Endothelial cell of umbilical vein (primary cell): ENCODE measurements around the gene PAX5. TPM values are rescaled to one million over a fixed set of nuclear protein-coding genes. Genes with fewer than 3 reads are reported as not detected.

Experiments
- BruUV-seq: library from RNA; stranded (reverse); fragments of 400-500 nt; replicated peaks from 2 replicates; lab custom pipeline; 2021; lab: Mats Ljungman, UMichigan
- CTCF ChIA-PET: fragments of 300-600, 350-600 bp; sonication (Branson Sonifier 250); formaldehyde crosslinking; loops from one replicate; lab custom pipeline; 2021; ENCODE audit warnings: antibody characterized with exemption, inconsistent platforms; lab: Charles Lee
- POLR2A ChIA-PET: fragments of 300-600, 350-600 bp; sonication (Branson Sonifier 250); formaldehyde crosslinking; loops from one replicate; lab custom pipeline; 2021; ENCODE audit warnings: antibody characterized with exemption, inconsistent platforms; lab: Charles Lee
- DNase-seq: peaks from one replicate; pipeline ENCODE4 v3.0.0-alpha.2; 2011; ENCODE audit warnings: low read depth, low spot score
- FAIRE-seq: peaks from 2 replicates; lab custom pipeline; 2011; peaks lifted over from hg19 to GRCh38; lab: Jason Lieb, UNC
- H2AFZ ChIP-seq: 2 replicates; pipeline ENCODE4 v1.6.0; 2012; ENCODE audit warnings: low read depth, low read length, control low read depth, inconsistent platforms
- H3K27ac ChIP-seq: 2 replicates; pipeline ENCODE4 v1.5.1; 2011; ENCODE audit warnings: low read depth, mild to moderate bottlenecking, control low read depth, low read length, moderate library complexity; ENCODE audit not compliant: insufficient read depth
- H3K27me3 ChIP-seq, 2 experiments: 2 replicates each; pipeline versions ENCODE4 v1.6.0 to v1.6.1; 2011; ENCODE audit warnings: low read length in 2 of 2, mixed read lengths in 1 of 2; ENCODE audit not compliant: control insufficient read depth in 2 of 2, insufficient read depth in 2 of 2
- H3K36me3 ChIP-seq, 2 experiments: 2 replicates in 1 of 2; 3 replicates in 1 of 2; pipeline ENCODE4 v1.5.1; 2011; ENCODE audit warnings: low read length in 2 of 2, mild to moderate bottlenecking in 1 of 2, moderate library complexity in 1 of 2; ENCODE audit not compliant: control insufficient read depth in 2 of 2, insufficient read depth in 2 of 2; ENCODE audit errors: extremely low read depth in 1 of 2
- H3K4me1 ChIP-seq: 3 replicates; pipeline ENCODE4 v1.5.1; 2011; ENCODE audit warnings: mild to moderate bottlenecking, low read length; ENCODE audit not compliant: control insufficient read depth, insufficient read depth; ENCODE audit errors: extremely low read depth
- H3K4me2 ChIP-seq: 2 replicates; pipeline ENCODE4 v1.6.1; 2011; ENCODE audit warnings: low read length, control low read depth, mixed read lengths; ENCODE audit not compliant: insufficient read depth
- H3K4me3 ChIP-seq, 3 experiments: fragments of 200-600 bp in 1 of 3; sonication (generic), shearing (Covaris generic) in 1 of 3; replicated peaks in 1 of 3; 2 replicates each; pipeline ENCODE4 v1.5.1; 2011 to 2016; ENCODE audit warnings: control low read depth in 3 of 3, low read length in 3 of 3, mild to moderate bottlenecking in 2 of 3, inconsistent platforms in 1 of 3, low read depth in 1 of 3, moderate library complexity in 1 of 3; ENCODE audit not compliant: insufficient read depth in 1 of 3
- H3K79me2 ChIP-seq: 2 replicates; pipeline ENCODE4 v1.6.0; 2012; ENCODE audit warnings: low read length, inconsistent platforms; ENCODE audit not compliant: control insufficient read depth, insufficient read depth
- H3K9ac ChIP-seq: replicated peaks from 2 replicates; pipeline ENCODE3; 2011; ENCODE audit warnings: low read length, control low read depth; ENCODE audit not compliant: insufficient read depth; ENCODE audit errors: extremely low read depth
- H3K9me1 ChIP-seq: replicated peaks from 3 replicates; pipeline ENCODE4 v1.6.0; 2011; ENCODE audit warnings: mild to moderate bottlenecking, low read length; ENCODE audit not compliant: control insufficient read depth, insufficient read depth; ENCODE audit errors: extremely low read depth
- H3K9me3 ChIP-seq: replicated peaks from 2 replicates; pipeline ENCODE4 v1.5.1; 2012; ENCODE audit warnings: low read length, inconsistent platforms; ENCODE audit not compliant: control insufficient read depth, insufficient read depth
- H4K20me1 ChIP-seq: replicated peaks from 2 replicates; pipeline ENCODE3; 2011; ENCODE audit warnings: mild to moderate bottlenecking, low read length; ENCODE audit not compliant: control insufficient read depth, insufficient read depth; ENCODE audit errors: extremely low read depth
- CTCF ChIP-seq, 2 donors: IDR thresholded peaks; 1 replicate in 1 of 2; 2 replicates in 1 of 2; pipeline ENCODE4 v1.5.1; 2011; ENCODE audit warnings: low read length in 2 of 2, mild to moderate bottlenecking in 2 of 2, moderate library complexity in 2 of 2, control low read depth in 1 of 2, inconsistent platforms in 1 of 2, low read depth in 1 of 2; ENCODE audit not compliant: insufficient read depth in 1 of 2; ENCODE audit errors: extremely low read depth in 1 of 2
- EZH2 ChIP-seq: IDR thresholded peaks from 2 replicates; pipeline ENCODE4 v1.6.1; 2012; ENCODE audit warnings: borderline replicate concordance, low read depth, mild to moderate bottlenecking, moderate library complexity, low read length, inconsistent platforms; ENCODE audit not compliant: severe bottlenecking
- FOS ChIP-seq: IDR thresholded peaks from 2 replicates; pipeline ENCODE4 v1.6.1; 2011; ENCODE audit warnings: mild to moderate bottlenecking, low read length, moderate library complexity, borderline replicate concordance; ENCODE audit not compliant: insufficient read depth
- JUN ChIP-seq: IDR thresholded peaks from 2 replicates; pipeline ENCODE4 v1.6.1; 2011; ENCODE audit warnings: borderline replicate concordance, low read depth; ENCODE audit not compliant: insufficient read length, insufficient read depth
- MAX ChIP-seq: IDR thresholded peaks from 2 replicates; pipeline ENCODE4 v1.6.1; 2011; ENCODE audit not compliant: insufficient read depth, insufficient read length
- MYC ChIP-seq: IDR thresholded peaks from one replicate; pipeline ENCODE4 v1.6.1; 2011; ENCODE audit warnings: mild to moderate bottlenecking, low read depth, low read length
- POLR2A ChIP-seq: IDR thresholded peaks from 2 replicates; pipeline ENCODE4 v1.6.1; 2012; ENCODE audit warnings: low read depth, mild to moderate bottlenecking, control low read depth, low read length
- POLR2AphosphoS5 ChIP-seq: IDR thresholded peaks from 2 replicates; pipeline ENCODE4 v1.6.1; 2012; ENCODE audit warnings: low read depth, mild to moderate bottlenecking, control low read depth, low read length, moderate library complexity; ENCODE audit not compliant: insufficient read depth
- dilution Hi-C: fragments of 300-500 bp; cut with MboI; formaldehyde crosslinking; loops from one replicate; pipeline ENCODE4 v1.15.0; 2019; ENCODE audit warnings: low sequenced_read_pairs; ENCODE audit not compliant: extremely low pct_ligation_motif_present
- intact Hi-C: fragments of 100-400 bp; cut with micrococcal nuclease; formaldehyde crosslinking; loops from one replicate; pipeline ENCODE4 v1.10.0; 2022
- polyA plus RNA-seq, 4 experiments: library from polyadenylated mRNA; depleted of rRNA in 3 of 4; stranded (reverse) in 3 of 4; unstranded in 1 of 4; fragments of >200 nt; gene quantifications; 2 replicates each; pipeline versions ENCODE4 v1.2.1 to v1.2.3, GENCODE V29; 2011 to 2012; ENCODE audit warnings: missing spikeins in 1 of 4
- total RNA-seq: library from RNA; stranded (reverse); gene quantifications from 2 replicates; pipeline ENCODE4 v1.2.3, GENCODE V29; 2021

PAX5 gene
- total and polyA plus RNA-seq, 2 donors (not counting 3 experiments of a cell fraction or from before 2014, with no cell fraction given) = not detected

GRCh38 chr9:36794461-36794860 lies 239.6 kb downstream of the PAX5 start:
- DNase-seq (no peak), FAIRE-seq (no peak)
- ChIA-PET CTCF (no interaction called here), POLR2A (no interaction called here)
- intact Hi-C loops (no loop called here), dilution Hi-C loops (no loop called here)
- H3K79me2 ChIP-seq = no peaks in the 10 kb centered on the region
- H3K4me1 ChIP-seq = no peaks in the 10 kb centered on the region
- no peak for TF ChIP-seq CTCF (IDR thresholded peaks at IDR 0.05; ENCODE audit: extremely low read depth in 1 of 2, insufficient read depth in 1 of 2, low read depth in 1 of 2, low read length in 2 of 2)
- TF ChIP-seq POLR2A = no peak
- no peak for TF ChIP-seq EZH2
- TF ChIP-seq MYC = no peak
- BruUV-seq = no TSS peak
- no peak overlapping the region for H2AFZ ChIP-seq
- no peaks in the 10 kb centered on the region for H3K27me3 ChIP-seq
- no peaks in the 10 kb centered on the region for H4K20me1 ChIP-seq
- no peaks in the 10 kb centered on the region for H3K9me1 ChIP-seq
- no peak overlapping the region for H3K27ac ChIP-seq
- no peak overlapping the region for H3K4me2 ChIP-seq
- no peak overlapping the region for H3K4me3 ChIP-seq
- no peaks in the 10 kb centered on the region for H3K9me3 ChIP-seq
- H3K9ac ChIP-seq = no peak overlapping the region
- no peaks in the 10 kb centered on the region for H3K36me3 ChIP-seq

- no peak overlapping the region for H3K4me2 ChIP-seq
- dilution Hi-C loops (no loop called here), intact Hi-C loops (no loop called here)
- H3K4me3 ChIP-seq = no peak overlapping the region
- DNase-seq (no peak), FAIRE-seq (no peak)
- H3K9me1 ChIP-seq = no peaks in the 10 kb centered on the region
- ChIA-PET POLR2A (no interaction called here), CTCF (interaction anchor here (1.0 kb wide), 1 partner anchor 14 kb away, joined by 3 read pairs; no protein-coding TSS in a partner anchor)
- H3K27ac ChIP-seq = no peak overlapping the region
- no peak overlapping the region for H2AFZ ChIP-seq
- H3K27me3 ChIP-seq = no peaks in the 10 kb centered on the region
- H3K9me3 ChIP-seq = no peaks in the 10 kb centered on the region
- H3K79me2 ChIP-seq = no peaks in the 10 kb centered on the region
- no peaks in the 10 kb centered on the region for H3K36me3 ChIP-seq
- no peak overlapping the region for H3K9ac ChIP-seq
- BruUV-seq = no TSS peak
- no peaks in the 10 kb centered on the region for H4K20me1 ChIP-seq
- H3K4me1 ChIP-seq = no peaks in the 10 kb centered on the region
- TF ChIP-seq POLR2AphosphoS5 (no peak), MAX (no peak), FOS (no peak), MYC (no peak), JUN (no peak), EZH2 (no peak)
Measured at GRCh38 chr9:36793277-36793676, 240.8 kb downstream of the PAX5 start.
